H1 (cell line): Measurements from ENCODE around the gene ENPP7. TPM values are rescaled to one million over a fixed set of nuclear protein-coding genes. Genes with fewer than 3 reads are reported as not detected.

Source experiments
- EZH2 ChIP-seq: fragments of 200-600 bp; sonication (generic); IDR thresholded peaks from 2 replicates; pipeline ENCODE4 v1.7.1; 2012; ENCODE audit warnings: low read depth, mild to moderate bottlenecking, moderate library complexity, low read length, inconsistent platforms; ENCODE audit not compliant: severe bottlenecking
- SUZ12 ChIP-seq: fragments of 200-600 bp; sonication (generic); IDR thresholded peaks from 2 replicates; pipeline ENCODE4 v1.6.1; 2012; ENCODE audit warnings: mild to moderate bottlenecking, inconsistent platforms, low read length, moderate library complexity, mixed read lengths
- polyA plus RNA-seq, 7 experiments: library from polyadenylated mRNA; depleted of rRNA in 3 of 7; stranded (reverse) in 5 of 7; unstranded in 2 of 7; fragments of >200 nt in 5 of 7; fragments of 200-250 nt in 2 of 7; gene quantifications; 1 replicate in 5 of 7; 2 replicates in 1 of 7; 4 replicates in 1 of 7; pipeline versions ENCODE4 v1.2.1 to v1.2.3, GENCODE V29; 2011 to 2013; ENCODE audit warnings: missing spikeins in 2 of 7, mixed read lengths in 2 of 7
- total RNA-seq: library from RNA; stranded (reverse); fragmentation: NEBNext Ultra II Directional; extraction: Animal tissue kit (Norgen Biotek cat#: 25700); gene quantifications from 2 replicates; pipeline ENCODE4 v1.2.1, GENCODE V29; 2021

The ENPP7 gene
- total and polyA plus RNA-seq, 2 of the 8 experiments (the other 6 are each of a cell fraction or from before 2014, with no cell fraction given): not detected

DNA sequence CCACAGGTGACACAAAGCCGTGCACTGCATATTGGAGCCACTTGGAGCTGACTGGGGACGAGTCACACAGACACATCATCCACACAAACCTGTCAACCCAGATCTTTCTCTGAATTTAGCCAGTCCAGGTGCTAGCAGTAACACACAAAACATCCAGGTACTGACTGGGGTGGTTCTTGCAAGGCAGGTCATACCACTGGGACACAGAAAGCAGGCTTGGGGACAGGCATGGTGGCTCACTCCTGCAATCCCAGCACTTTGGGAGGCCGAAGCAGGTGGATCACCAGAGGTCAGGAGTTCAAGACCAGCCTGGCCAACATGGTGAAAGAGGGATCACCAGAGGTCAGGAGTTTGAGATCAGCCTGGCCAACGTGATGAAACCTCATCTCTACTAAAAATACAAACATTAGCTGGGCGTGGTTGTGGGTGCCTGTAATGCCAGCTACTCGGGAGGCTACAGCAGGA, 14.9 kb downstream of the ENPP7 start (continued):
- TF ChIP-seq SUZ12 (no peak), EZH2 (no peak)
- TF ChIP-seq, all 59 proteins: peak for 0
